H9 (cell line): ENCODE measurements around the gene TRIP11. TPM values are rescaled to one million over a fixed set of nuclear protein-coding genes. Genes with fewer than 3 reads are reported as not detected.

ENCODE experiments used
- DNase-seq: peaks from one replicate; pipeline ENCODE4 v3.0.0-alpha.2; 2017
- H2AFZ ChIP-seq: one replicate; pipeline ENCODE4 v1.6.1; 2013; ENCODE audit warnings: mild to moderate bottlenecking, low read length, control low read depth, moderate library complexity
- H2AK5ac ChIP-seq: 2 replicates; pipeline ENCODE4 v1.6.1; 2013; ENCODE audit warnings: low read length, control low read depth, mixed read lengths; ENCODE audit not compliant: insufficient read length
- H2BK120ac ChIP-seq: one replicate; pipeline ENCODE4 v1.6.1; 2013; ENCODE audit warnings: low read depth, mild to moderate bottlenecking, low read length, control low read depth, inconsistent platforms; ENCODE audit not compliant: poor library complexity, severe bottlenecking
- H2BK12ac ChIP-seq: 2 replicates; pipeline ENCODE4 v1.6.1; 2013; ENCODE audit warnings: low read length, control low read depth, mixed read lengths, low read depth; ENCODE audit not compliant: insufficient read length
- H2BK15ac ChIP-seq: 2 replicates; pipeline ENCODE4 v1.6.1; 2013; ENCODE audit warnings: low read depth, low read length, control low read depth
- H2BK20ac ChIP-seq: one replicate; pipeline ENCODE4 v1.6.1; 2013; ENCODE audit warnings: low read depth, mild to moderate bottlenecking, low read length, control low read depth, inconsistent platforms; ENCODE audit not compliant: poor library complexity, severe bottlenecking
- H2BK5ac ChIP-seq: 2 replicates; pipeline ENCODE4 v1.6.1; 2013; ENCODE audit warnings: low read length, control low read depth, mixed read lengths; ENCODE audit not compliant: insufficient read length
- H3K14ac ChIP-seq: 2 replicates; pipeline ENCODE4 v1.6.1; 2013; ENCODE audit warnings: low read length, control low read depth; ENCODE audit not compliant: insufficient read depth
- H3K18ac ChIP-seq: 2 replicates; pipeline ENCODE4 v1.6.1; 2013; ENCODE audit warnings: low read depth, mild to moderate bottlenecking, mixed read lengths, low read length, control low read depth; ENCODE audit not compliant: insufficient read length
- H3K23ac ChIP-seq: 2 replicates; pipeline ENCODE4 v1.6.1; 2013; ENCODE audit warnings: low read length, control low read depth, mixed read lengths, low read depth; ENCODE audit not compliant: insufficient read length
- H3K23me2 ChIP-seq: 2 replicates; pipeline ENCODE4 v1.6.1; 2013; ENCODE audit warnings: low read depth, mild to moderate bottlenecking, mixed read lengths, low read length, control low read depth; ENCODE audit not compliant: insufficient read length, poor library complexity, severe bottlenecking
- H3K27ac ChIP-seq: 2 replicates; pipeline ENCODE4 v1.5.1; 2013; ENCODE audit warnings: low read length, control low read depth, mixed read lengths, low read depth; ENCODE audit not compliant: insufficient read length
- H3K27me3 ChIP-seq: 2 replicates; pipeline ENCODE4 v1.6.1; 2013; ENCODE audit warnings: low read length, control low read depth, inconsistent platforms; ENCODE audit not compliant: insufficient read depth
- H3K4ac ChIP-seq: 2 replicates; pipeline ENCODE4 v1.6.1; 2013; ENCODE audit warnings: low read depth, mild to moderate bottlenecking, control low read depth, inconsistent platforms, low read length, moderate library complexity
- H3K4me1 ChIP-seq: 2 replicates; pipeline ENCODE4 v1.6.1; 2013; ENCODE audit warnings: low read length, control low read depth, inconsistent platforms; ENCODE audit not compliant: insufficient read depth
- H3K4me2 ChIP-seq: 2 replicates; pipeline ENCODE4 v1.6.1; 2013; ENCODE audit warnings: low read length, control low read depth, mixed read lengths; ENCODE audit not compliant: insufficient read length, insufficient read depth
- H3K56ac ChIP-seq: 2 replicates; pipeline ENCODE4 v1.6.1; 2013; ENCODE audit warnings: low read depth, mild to moderate bottlenecking, mixed read lengths, low read length, control low read depth; ENCODE audit not compliant: insufficient read length
- H3K79me1 ChIP-seq: 2 replicates; pipeline ENCODE4 v1.6.1; 2013; ENCODE audit warnings: low read depth, mild to moderate bottlenecking, moderate library complexity, low read length, control low read depth, inconsistent platforms; ENCODE audit not compliant: insufficient read depth, poor library complexity, severe bottlenecking
- H3K79me2 ChIP-seq: 2 replicates; pipeline ENCODE4 v1.6.1; 2013; ENCODE audit warnings: low read length, control low read depth, inconsistent platforms; ENCODE audit not compliant: insufficient read depth
- H3K9ac ChIP-seq: 2 replicates; pipeline ENCODE4 v1.6.1; 2013; ENCODE audit warnings: low read length, control low read depth, mixed read lengths; ENCODE audit not compliant: insufficient read length; ENCODE audit errors: extremely low read depth
- H3K9me3 ChIP-seq: one replicate; pipeline ENCODE4 v1.6.1; 2013; ENCODE audit warnings: low read depth, low read length, inconsistent platforms; ENCODE audit not compliant: control insufficient read depth
- H3T11ph ChIP-seq: one replicate; pipeline ENCODE4 v1.6.1; 2013; ENCODE audit warnings: mild to moderate bottlenecking, low read length, control low read depth, inconsistent platforms
- H4K20me1 ChIP-seq: one replicate; pipeline ENCODE4 v1.6.1; 2013; ENCODE audit not compliant: control insufficient read depth, insufficient read length, insufficient read depth
- H4K5ac ChIP-seq: 2 replicates; pipeline ENCODE4 v1.6.1; 2013; ENCODE audit warnings: low read depth, mild to moderate bottlenecking, mixed read lengths, low read length, control low read depth; ENCODE audit not compliant: insufficient read length
- H4K8ac ChIP-seq: replicated peaks from 2 replicates; pipeline ENCODE4 v1.6.1; 2013; ENCODE audit warnings: low read length, control low read depth, mixed read lengths, low read depth; ENCODE audit not compliant: insufficient read length
- H4K91ac ChIP-seq: 2 replicates; pipeline ENCODE4 v1.6.1; 2013; ENCODE audit warnings: low read depth, mild to moderate bottlenecking, moderate library complexity, mixed read lengths, low read length, control low read depth; ENCODE audit not compliant: insufficient read length
- H3K27ac Mint-ChIP-seq, 3 experiments: 2 replicates in 2 of 3; 3 replicates in 1 of 3; pipeline ENCODE4 v1.8.0; 2020 to 2021; ENCODE audit warnings: mixed read lengths in 3 of 3, mild to moderate bottlenecking in 1 of 3, moderate library complexity in 1 of 3
- H3K27me3 Mint-ChIP-seq: 2 replicates; pipeline ENCODE4 v1.8.0; 2021; ENCODE audit warnings: low read depth, mild to moderate bottlenecking, moderate library complexity, mixed read lengths
- H3K36me3 Mint-ChIP-seq, 3 experiments: 2 replicates in 2 of 3; 3 replicates in 1 of 3; pipeline ENCODE4 v1.8.0; 2020 to 2021; ENCODE audit warnings: low read depth in 3 of 3, mixed read lengths in 3 of 3; ENCODE audit not compliant: insufficient read depth in 1 of 3
- H3K4me1 Mint-ChIP-seq, 2 experiments: 2 replicates each; pipeline ENCODE4 v1.8.0; 2020; ENCODE audit warnings: mixed read lengths in 2 of 2
- H3K4me3 Mint-ChIP-seq, 2 experiments: 2 replicates in 1 of 2; 3 replicates in 1 of 2; pipeline ENCODE4 v1.8.0; 2020 to 2021; ENCODE audit warnings: mild to moderate bottlenecking in 2 of 2, mixed read lengths in 2 of 2, moderate library complexity in 1 of 2
- H3K9me3 Mint-ChIP-seq, 2 experiments: 2 replicates in 1 of 2; 3 replicates in 1 of 2; pipeline ENCODE4 v1.8.0; 2020; ENCODE audit warnings: mild to moderate bottlenecking in 2 of 2, mixed read lengths in 2 of 2, moderate library complexity in 1 of 2
- WGBS: extraction: QIAGEN DNeasy Blood & Tissue Kit; methylation state at CpG from one replicate; pipeline ENCODE4 v1.1.7; 2013; ENCODE audit warnings: missing lambda C conversion rate, low lambda C conversion rate, mixed read lengths; ENCODE audit not compliant: insufficient read length; ENCODE audit errors: extremely low coverage; 5-methylcytosine and 5-hydroxymethylcytosine counted together
- total RNA-seq: library from RNA; stranded (reverse); gene quantifications from 2 replicates; pipeline ENCODE4 v1.2.1, GENCODE V29; 2021
- TF ChIP-seq, protein P1 (sequence below): fragments of 200-600 bp; sonication (generic); conservative IDR thresholded peaks from 3 replicates; pipeline ENCODE4 v1.8.0; 2021; ENCODE audit warnings: antibody characterized with exemption, mild to moderate bottlenecking

The TRIP11 gene
- total RNA-seq, 1 experiment from 2014 or later = 33.5 TPM

DNA sequence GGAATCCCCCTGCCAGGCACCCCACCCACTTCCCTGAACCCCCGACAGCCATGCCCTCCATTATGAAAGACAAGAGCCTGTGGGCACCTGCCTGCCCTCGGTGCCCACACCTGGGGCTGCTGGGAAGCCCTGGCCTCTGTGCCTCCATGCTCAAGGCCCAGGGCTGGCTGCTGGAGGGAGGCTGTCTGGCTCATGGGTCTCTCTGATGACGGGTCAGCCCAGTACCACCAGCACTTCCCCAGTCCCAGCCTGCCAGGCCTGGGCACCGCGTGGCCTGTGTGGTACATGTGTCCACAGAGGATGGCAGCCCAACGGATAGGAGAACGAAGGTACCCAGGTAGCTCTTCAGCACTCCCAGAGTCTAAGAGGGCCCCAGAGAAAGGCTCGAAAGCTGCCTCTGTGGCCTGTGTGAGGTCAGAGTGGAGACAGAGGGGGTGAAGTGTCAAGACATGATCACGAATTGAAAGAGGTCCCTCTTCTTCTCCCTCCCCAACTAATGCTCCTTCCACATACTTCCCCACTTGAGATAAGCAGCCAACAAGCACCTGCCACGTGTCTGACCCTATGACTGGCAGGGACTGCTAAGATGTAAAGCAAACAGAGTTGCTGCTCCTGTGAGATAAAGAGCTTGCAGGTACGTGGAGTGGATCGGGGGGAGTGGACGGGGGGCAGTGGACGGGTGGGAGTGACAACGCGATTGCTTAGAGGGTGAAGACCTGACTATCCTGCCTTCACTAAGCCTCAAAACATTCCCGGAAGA is 113.5 kb downstream of the TRIP11 start:
- H3K18ac ChIP-seq = no peak overlapping the region
- Mint-ChIP-seq H3K27me3 (no peaks in the 10 kb centered on the region), H3K4me1 (peaks cover 4 to 8% of the 10 kb centered on the region in 2 experiments; a peak in 3 of 4 replicates), H3K27ac (no peak overlapping the region), H3K9me3 (no peaks in the 10 kb centered on the region), H3K4me3 (no peak overlapping the region), H3K36me3 (no peaks in the 10 kb centered on the region)
- no peaks in the 10 kb centered on the region for H3K9me3 ChIP-seq
- no peak overlapping the region for H2BK5ac ChIP-seq
- no peak overlapping the region for H3T11ph ChIP-seq
- TF ChIP-seq, protein P1, sequence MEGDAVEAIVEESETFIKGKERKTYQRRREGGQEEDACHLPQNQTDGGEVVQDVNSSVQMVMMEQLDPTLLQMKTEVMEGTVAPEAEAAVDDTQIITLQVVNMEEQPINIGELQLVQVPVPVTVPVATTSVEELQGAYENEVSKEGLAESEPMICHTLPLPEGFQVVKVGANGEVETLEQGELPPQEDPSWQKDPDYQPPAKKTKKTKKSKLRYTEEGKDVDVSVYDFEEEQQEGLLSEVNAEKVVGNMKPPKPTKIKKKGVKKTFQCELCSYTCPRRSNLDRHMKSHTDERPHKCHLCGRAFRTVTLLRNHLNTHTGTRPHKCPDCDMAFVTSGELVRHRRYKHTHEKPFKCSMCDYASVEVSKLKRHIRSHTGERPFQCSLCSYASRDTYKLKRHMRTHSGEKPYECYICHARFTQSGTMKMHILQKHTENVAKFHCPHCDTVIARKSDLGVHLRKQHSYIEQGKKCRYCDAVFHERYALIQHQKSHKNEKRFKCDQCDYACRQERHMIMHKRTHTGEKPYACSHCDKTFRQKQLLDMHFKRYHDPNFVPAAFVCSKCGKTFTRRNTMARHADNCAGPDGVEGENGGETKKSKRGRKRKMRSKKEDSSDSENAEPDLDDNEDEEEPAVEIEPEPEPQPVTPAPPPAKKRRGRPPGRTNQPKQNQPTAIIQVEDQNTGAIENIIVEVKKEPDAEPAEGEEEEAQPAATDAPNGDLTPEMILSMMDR = no peak
- H3K23ac ChIP-seq = no peak overlapping the region
- H4K5ac ChIP-seq = no peak overlapping the region
- H4K91ac ChIP-seq = no peak overlapping the region
- H3K56ac ChIP-seq = no peak overlapping the region
- no peak overlapping the region for H3K4me2 ChIP-seq
- no peak overlapping the region for H2BK15ac ChIP-seq
- H2BK120ac ChIP-seq = no peak overlapping the region
- H3K14ac ChIP-seq = no peak overlapping the region
- H3K79me1 ChIP-seq = no peaks in the 10 kb centered on the region
- H2BK12ac ChIP-seq = no peak overlapping the region
- H2BK20ac ChIP-seq = no peak overlapping the region
- H3K4ac ChIP-seq = no peak overlapping the region
- H4K8ac ChIP-seq = no peak overlapping the region
- no peak overlapping the region for H2AFZ ChIP-seq
- H3K79me2 ChIP-seq = no peaks in the 10 kb centered on the region
- no CpG with 5 or more reads among the region's 17 CpGs for WGBS
- H4K20me1 ChIP-seq = no peaks in the 10 kb centered on the region
- no peaks in the 10 kb centered on the region for H3K27me3 ChIP-seq
- no peak for DNase-seq
- no peaks in the 10 kb centered on the region for H3K23me2 ChIP-seq
- no peak overlapping the region for H3K9ac ChIP-seq
- no peak overlapping the region for H2AK5ac ChIP-seq
- H3K27ac ChIP-seq = no peak overlapping the region
- H3K4me1 ChIP-seq = no peaks in the 10 kb centered on the region
